GM19193 (cell line): ENCODE measurements around the gene FMO2.

Experiments
- POLR2A ChIP-seq: IDR thresholded peaks from 4 replicates; pipeline ENCODE4 v1.6.1; 2011; ENCODE audit not compliant: insufficient read depth, insufficient read length; ENCODE audit errors: extremely low read depth

FMO2 gene

DNA sequence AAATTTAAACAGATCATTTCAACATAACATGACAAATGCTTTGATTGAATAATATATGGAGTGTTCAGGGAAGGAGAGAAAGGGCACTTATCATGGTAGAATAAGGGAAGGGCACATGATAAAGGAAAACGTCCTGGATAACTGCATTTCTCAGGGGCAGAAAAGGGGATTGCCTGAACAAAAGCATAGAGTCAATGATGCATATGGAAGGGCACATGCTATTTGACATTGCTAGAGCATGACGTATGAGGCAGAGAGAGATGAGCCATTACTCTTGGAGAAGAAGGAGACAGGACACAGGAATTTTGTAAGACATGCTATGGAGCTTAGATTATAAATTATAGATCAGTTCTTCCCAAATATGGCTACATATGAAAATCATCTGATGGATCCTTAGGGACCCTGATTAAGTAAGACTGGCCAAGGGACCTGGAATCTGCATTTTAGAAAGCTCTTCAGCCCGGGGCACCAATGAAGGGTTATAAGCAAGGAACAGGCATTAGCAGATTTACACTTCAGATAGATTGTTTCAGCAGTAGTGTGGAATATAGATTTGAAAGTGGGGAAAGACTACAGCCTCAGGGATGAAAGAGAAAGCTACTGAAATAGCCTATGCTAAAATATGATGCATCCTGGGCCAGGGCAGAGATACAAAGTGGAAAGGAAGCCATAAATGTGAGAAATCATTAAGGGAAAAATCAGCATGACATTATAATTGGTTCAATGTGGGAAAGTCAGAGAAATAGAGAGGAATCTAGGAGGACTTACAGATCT, 21.3 kb downstream of the FMO2 start:
- TF ChIP-seq POLR2A = no peak

GRCh38 chr1:171206978-171207355, 21.9 kb downstream of the FMO2 start:
- TF ChIP-seq POLR2A = no peak

DNA sequence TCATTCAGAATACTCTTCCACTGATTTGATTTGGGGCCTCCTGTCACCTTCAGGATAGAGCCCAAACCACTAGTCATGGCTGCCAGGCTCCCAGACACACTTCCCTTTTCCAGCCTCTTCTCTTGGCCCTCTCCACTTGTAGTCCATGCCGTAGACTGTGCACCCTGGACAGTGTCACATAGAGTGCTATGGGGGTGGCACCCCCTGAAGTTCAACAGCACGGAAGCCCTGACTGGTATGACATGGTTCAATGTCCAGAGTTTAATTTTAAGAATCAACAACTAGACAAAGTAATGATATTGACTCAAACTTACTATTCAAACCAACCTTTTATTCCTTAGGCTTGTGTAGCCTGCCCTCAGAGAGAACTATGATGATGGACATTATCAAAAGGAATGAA, 22.3 kb downstream of the FMO2 start:
- TF ChIP-seq POLR2A = no peak

DNA sequence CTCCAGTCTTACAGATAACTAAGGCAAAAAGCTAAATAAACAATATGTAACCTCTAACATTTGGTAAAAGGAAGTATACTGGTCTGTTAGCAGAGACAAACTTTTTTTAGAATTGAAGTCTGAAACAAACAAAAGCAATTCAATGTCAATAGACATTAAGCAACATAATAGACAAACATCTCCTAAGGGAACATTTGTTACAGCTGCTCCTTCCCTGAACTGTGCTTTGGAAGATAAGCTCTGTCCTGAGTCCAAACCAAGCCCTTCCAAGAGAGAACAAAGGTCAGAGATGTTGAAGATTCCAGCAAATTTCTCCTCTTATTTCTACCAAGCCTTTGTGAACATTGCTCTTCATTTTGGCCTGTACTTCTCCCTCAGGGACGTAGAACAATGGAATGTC, 25.3 kb downstream of the FMO2 start:
- no peak for TF ChIP-seq POLR2A

DNA sequence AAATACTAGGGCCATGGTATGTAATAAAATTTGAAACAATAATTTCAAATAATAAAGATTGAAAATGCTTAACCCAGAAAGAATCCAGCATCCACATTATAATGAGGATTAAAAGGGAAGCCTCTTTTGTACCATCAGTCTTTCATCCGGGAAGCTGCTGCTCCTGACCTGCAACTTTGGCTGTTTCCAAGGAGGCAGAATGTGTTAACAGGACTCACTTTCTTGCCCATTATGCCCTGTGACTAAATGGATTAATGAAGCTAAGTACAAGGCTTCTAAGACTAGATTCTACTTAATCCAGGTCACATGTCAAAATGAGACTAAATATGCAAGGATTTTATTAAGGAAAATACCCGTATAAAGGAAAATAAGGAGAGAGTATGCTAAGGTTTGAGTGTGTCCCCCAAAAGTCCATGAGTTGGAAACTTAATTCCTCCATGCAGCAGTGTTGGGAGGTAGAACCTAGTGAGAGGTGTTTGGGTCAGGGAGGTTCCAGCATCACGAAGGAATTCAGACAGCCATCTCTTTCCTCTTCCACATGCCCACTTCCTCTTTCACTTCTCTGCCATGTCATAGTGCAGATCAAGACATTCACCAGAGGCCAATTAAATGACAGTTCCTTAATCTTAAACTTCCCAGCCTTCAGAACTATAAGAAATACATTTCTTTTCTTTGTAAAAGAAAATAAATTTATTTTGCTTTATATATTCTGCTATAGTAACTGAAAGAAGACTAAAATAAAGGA, 27.7 kb downstream of the FMO2 start:
- TF ChIP-seq POLR2A = no peak

GRCh38 chr1:171213559-171214454, 28.7 kb downstream of the FMO2 start:
- TF ChIP-seq POLR2A = no peak

DNA sequence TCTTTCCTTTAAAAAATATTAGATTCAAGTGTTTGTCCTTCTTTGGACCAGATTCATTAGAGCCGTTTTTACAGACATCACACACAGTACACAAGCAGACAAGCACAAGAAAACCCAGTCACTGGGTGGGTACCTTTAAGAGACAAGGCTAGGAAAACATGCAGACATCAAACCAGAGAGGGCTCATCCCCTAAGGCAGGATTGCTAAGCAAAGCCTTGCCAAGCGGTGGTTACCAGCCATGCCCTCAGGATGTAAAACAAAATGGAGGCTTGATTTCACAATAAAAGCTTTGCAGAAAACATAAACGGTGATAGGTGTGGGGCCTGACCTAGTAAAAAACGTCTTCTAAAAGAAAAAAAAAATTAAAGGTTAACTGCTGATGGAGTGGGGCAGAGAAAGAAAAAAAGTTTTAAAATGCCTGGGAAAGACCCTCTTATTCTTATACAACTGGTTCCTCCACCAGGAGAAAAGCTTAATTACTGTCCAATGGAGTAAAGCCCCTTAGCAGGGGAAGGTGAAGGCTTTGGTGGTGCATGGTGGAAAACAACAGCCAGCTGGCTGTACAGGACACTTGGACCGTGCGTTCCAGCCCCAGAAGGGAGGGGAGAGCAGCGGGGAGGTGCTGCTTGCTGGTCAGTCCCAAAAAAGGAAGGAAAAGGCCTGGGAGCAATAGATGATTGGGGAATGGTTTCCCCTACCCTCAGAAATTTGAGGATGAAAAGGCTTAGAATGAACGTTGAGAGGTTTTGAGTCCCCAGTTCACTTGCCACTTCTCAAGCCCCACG, 32.8 kb downstream of the FMO2 start:
- no peak for TF ChIP-seq POLR2A

DNA sequence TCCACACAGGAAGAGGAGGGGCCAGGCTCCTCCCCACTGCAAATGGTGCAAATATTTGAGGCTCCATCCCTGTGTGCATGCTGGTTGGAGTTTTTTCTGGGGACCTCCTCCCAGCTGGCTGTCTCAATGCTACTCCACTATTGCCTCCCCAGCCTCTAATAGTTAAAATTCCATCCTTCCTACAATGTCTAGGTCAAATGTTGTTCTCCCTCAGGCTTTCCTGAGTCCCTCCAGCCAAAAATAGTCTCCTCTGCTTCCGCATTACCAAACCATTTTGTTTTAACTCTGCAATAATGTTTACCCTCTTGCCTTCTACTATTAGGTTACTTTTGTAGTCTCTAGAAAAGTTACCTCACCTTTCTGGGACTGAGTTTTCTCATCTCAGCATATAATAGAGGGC, 33.6 kb downstream of the FMO2 start:
- no peak for TF ChIP-seq POLR2A

GRCh38 chr1:171219346-171220080, 34.4 kb downstream of the FMO2 start:
- TF ChIP-seq POLR2A = no peak

DNA sequence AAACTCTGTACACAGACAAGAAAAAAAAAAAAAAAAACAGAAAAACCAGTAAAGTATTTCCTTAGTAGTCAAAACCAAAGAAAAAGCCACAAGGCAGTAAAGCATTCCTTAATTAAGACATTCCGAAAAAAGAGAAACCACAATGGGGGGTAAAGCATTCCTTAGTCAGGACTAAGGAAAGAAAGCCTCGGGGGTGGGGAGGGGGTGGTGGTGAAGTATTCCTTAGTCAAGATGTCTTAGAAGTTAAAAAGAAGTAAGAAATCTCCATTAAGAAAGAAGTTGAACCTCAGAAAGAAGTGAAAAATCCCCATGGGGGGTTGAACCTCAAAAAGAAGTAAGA, 35.0 kb downstream of the FMO2 start:
- no peak for TF ChIP-seq POLR2A

DNA sequence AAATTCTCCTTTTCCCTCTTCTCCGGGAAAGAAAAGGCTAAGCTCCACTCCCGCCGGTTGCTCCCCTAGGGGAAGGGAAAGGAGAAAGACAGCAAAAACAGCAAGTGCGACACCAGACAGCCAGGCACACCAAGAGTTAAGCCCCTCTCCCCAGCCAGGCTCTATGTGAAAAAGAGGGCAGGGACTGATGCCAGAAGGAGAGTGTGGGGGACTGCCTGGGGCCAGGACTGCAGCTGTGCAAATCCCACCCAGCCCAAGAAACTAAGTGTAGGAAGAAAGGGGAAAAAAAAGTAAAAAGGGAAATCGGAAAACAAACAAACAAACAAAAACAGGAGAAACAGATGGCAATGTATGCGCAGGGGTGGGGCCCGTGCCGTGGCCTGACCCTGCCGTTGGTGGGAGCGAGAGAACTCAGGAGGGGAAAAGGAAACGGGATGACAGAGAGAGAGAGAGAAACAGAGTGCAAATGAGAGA, 35.5 kb downstream of the FMO2 start:
- TF ChIP-seq POLR2A = no peak

- no peak for TF ChIP-seq POLR2A
Observed at GRCh38 chr1:171221665-171222591, 36.8 kb downstream of the FMO2 start.

- TF ChIP-seq POLR2A = no peak
Observed at GRCh38 chr1:171222936-171223335, 37.8 kb downstream of the FMO2 start.

- TF ChIP-seq POLR2A = no peak
Observed at GRCh38 chr1:171226747-171227370, 41.8 kb downstream of the FMO2 start.
